Esophagus muscularis mucosa (tissue), 4 donors: ENCODE results near the gene KDELR1. TPM values are rescaled to one million over a fixed set of nuclear protein-coding genes. Genes with fewer than 3 reads are reported as not detected.
"Not testable (repeated sequence)": the region's sequence is repeated elsewhere in the genome, so short reads cannot be mapped to it uniquely, and the experiment has no call there.

Experiments used
- DNase-seq: peaks from one replicate; pipeline ENCODE4 v3.0.0-alpha.2; 2017; ENCODE audit errors: extremely low spot score
- H3K27ac ChIP-seq, 4 donors: fragments of 200-600 bp; sonication (generic); replicated peaks in 1 of 4; 1 replicate in 3 of 4; 2 replicates in 1 of 4; pipeline ENCODE4 v1.5.1; 2016 to 2019; ENCODE audit warnings: mild to moderate bottlenecking in 1 of 4
- H3K27me3 ChIP-seq, 4 donors: fragments of 200-600 bp; sonication (generic); one replicate each; pipeline versions ENCODE4 v1.5.1 to v1.6.0; 2016 to 2019
- H3K36me3 ChIP-seq, 4 donors: fragments of 200-600 bp; sonication (generic); one replicate each; pipeline ENCODE4 v1.5.1; 2016 to 2019
- H3K4me1 ChIP-seq, 4 donors: fragments of 200-600 bp; sonication (generic); one replicate each; pipeline ENCODE4 v1.5.1; 2016 to 2019
- H3K4me3 ChIP-seq, 4 donors: fragments of 200-600 bp; sonication (generic); 1 replicate in 2 of 4; 2 replicates in 2 of 4; pipeline ENCODE4 v1.5.1; 2016 to 2019; ENCODE audit warnings: mild to moderate bottlenecking in 4 of 4, moderate library complexity in 1 of 4
- H3K9me3 ChIP-seq, 4 donors: fragments of 200-600 bp; sonication (generic); 1 replicate in 3 of 4; 2 replicates in 1 of 4; pipeline ENCODE4 v1.5.1; 2016 to 2019
- EP300 ChIP-seq: sonication (generic); formaldehyde crosslinking; IDR thresholded peaks from one replicate; pipeline ENCODE4 v1.6.1; 2017; ENCODE audit warnings: antibody characterized with exemption
- POLR2A ChIP-seq: fragments of 450-650 bp; IDR thresholded peaks from one replicate; pipeline ENCODE4 v1.6.1; 2017; ENCODE audit warnings: antibody characterized with exemption, moderate library complexity, mild to moderate bottlenecking, low read depth
- POLR2AphosphoS5 ChIP-seq, 2 donors: sonication (generic); formaldehyde crosslinking; IDR thresholded peaks; one replicate each; pipeline ENCODE4 v1.6.1; 2017; ENCODE audit warnings: antibody characterized with exemption in 2 of 2
- WGBS: methylation state at CpG from one replicate; pipeline ENCODE4 v1.1.5; 2018; 5-methylcytosine and 5-hydroxymethylcytosine counted together
- intact Hi-C: fragments of 100-400 bp; cut with DNase I; formaldehyde crosslinking; loops from one replicate; pipeline ENCODE4 v1.15.1; 2023
- total RNA-seq, 4 donors: library from RNA; depleted of rRNA; stranded (reverse); fragments of >200 nt; gene quantifications; one replicate each; pipeline versions ENCODE4 v1.1.0 to v1.2.1, GENCODE V29; 2016
- TF ChIP-seq, protein P1 (sequence below), 3 experiments: fragments of 200-600 bp in 2 of 3; fragments of 450-650 bp in 1 of 3; sonication (generic) in 2 of 3; IDR thresholded peaks; one replicate each; pipeline ENCODE4 v1.5.1; 2017 to 2019; ENCODE audit warnings: antibody characterized with exemption in 3 of 3, mild to moderate bottlenecking in 2 of 3, moderate library complexity in 1 of 3

Gene KDELR1
- total RNA-seq, 4 donors from 2014 or later = 55.2 to 105 (median 77.6) TPM

DNA sequence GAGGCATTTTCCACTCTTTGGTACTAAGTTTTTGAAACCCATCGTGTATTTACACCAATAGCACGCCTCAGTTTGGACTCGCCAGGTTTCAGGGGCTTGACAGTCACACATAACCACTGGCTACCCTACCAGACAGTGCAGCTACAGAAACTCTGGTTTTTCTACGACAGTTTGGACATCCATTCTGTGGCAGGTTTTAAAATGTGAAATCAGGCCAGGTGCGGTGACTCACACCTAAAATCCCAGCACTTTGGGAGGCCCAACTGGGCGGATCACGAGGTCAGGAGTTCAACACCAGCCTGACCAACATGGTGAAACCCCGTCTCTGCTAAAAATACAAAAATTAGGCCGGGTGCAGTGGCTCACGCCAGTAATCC, 13.2 kb downstream of the KDELR1 start:
- no peak overlapping the region for H3K27ac ChIP-seq
- DNase-seq = no peak
- 89% methylated on average over 10 of the region's 10 CpGs for WGBS
- peaks cover 0 to 34% (median 23%) of the 10 kb centered on the region in 4 donors for H3K36me3 ChIP-seq
- H3K9me3 ChIP-seq = no peaks in the 10 kb centered on the region
- no peaks in the 10 kb centered on the region for H3K4me1 ChIP-seq
- intact Hi-C loops = no loop called here
- no peak overlapping the region for H3K4me3 ChIP-seq
- TF ChIP-seq POLR2A (no peak), EP300 (no peak), POLR2AphosphoS5 (IDR thresholded peaks at IDR 0.05) (no peak)
- TF ChIP-seq, protein P1, sequence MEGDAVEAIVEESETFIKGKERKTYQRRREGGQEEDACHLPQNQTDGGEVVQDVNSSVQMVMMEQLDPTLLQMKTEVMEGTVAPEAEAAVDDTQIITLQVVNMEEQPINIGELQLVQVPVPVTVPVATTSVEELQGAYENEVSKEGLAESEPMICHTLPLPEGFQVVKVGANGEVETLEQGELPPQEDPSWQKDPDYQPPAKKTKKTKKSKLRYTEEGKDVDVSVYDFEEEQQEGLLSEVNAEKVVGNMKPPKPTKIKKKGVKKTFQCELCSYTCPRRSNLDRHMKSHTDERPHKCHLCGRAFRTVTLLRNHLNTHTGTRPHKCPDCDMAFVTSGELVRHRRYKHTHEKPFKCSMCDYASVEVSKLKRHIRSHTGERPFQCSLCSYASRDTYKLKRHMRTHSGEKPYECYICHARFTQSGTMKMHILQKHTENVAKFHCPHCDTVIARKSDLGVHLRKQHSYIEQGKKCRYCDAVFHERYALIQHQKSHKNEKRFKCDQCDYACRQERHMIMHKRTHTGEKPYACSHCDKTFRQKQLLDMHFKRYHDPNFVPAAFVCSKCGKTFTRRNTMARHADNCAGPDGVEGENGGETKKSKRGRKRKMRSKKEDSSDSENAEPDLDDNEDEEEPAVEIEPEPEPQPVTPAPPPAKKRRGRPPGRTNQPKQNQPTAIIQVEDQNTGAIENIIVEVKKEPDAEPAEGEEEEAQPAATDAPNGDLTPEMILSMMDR (IDR thresholded peaks at IDR 0.05) = no peak
- H3K27me3 ChIP-seq = no peaks in the 10 kb centered on the region

DNA sequence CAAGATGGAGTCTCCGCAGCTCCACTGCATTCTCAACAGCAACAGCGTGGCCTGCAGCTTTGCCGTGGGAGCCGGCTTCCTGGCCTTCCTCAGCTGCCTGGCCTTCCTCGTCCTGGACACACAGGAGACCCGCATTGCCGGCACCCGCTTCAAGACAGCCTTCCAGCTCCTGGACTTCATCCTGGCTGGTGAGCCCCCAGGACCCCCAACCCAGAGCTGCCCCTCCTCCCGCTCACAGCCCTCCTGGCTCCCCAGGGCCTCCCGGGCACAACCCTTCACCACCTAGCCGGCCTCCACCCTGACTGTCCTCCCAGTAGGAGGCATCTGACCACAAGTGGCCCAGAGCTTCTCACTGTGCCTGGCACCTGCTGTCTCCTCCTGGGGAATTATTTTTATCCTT, 17.8 kb downstream of the KDELR1 start:
- DNase-seq = no peak
- no peak for TF ChIP-seq POLR2A
- TF ChIP-seq, protein P1 (IDR thresholded peaks at IDR 0.05) = no peak
- no peak for TF ChIP-seq EP300
- no peak for TF ChIP-seq POLR2AphosphoS5 (IDR thresholded peaks at IDR 0.05)
- H3K36me3 ChIP-seq = no peaks in the 10 kb centered on the region
- no peak overlapping the region for H3K4me3 ChIP-seq
- WGBS = 87% methylated on average over 9 of the region's 11 CpGs
- no peaks in the 10 kb centered on the region for H3K27me3 ChIP-seq
- H3K27ac ChIP-seq = no peak overlapping the region
- no peaks in the 10 kb centered on the region for H3K4me1 ChIP-seq
- intact Hi-C loops = no loop called here
- no peaks in the 10 kb centered on the region for H3K9me3 ChIP-seq

DNA sequence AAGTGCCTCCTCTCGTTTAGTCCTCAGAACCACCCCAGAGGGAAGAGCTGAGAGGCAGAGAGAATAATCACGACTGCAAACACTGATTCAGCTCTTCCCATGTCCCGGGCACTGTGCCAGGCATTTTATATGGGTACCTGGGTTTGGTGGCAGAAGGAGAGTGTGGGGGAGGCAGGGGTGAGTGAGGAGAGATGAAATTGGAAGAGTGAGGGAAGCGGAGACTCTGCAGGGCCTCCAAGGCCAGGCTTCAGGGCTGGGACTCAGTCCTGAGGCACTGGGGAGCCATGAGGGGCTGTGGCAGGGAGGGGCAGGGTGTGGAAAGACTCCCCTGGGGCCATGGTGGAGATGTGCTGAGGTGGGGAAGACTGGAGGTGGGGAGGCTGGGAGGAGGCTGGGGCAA, 18.4 kb downstream of the KDELR1 start:
- Histone ChIP-seq H3K36me3 (no peaks in the 10 kb centered on the region), H3K27me3 (no peaks in the 10 kb centered on the region), H3K4me1 (no peaks in the 10 kb centered on the region), H3K9me3 (no peaks in the 10 kb centered on the region), H3K4me3 (no peak overlapping the region), H3K27ac (no peak overlapping the region)
- TF ChIP-seq POLR2AphosphoS5 (IDR thresholded peaks at IDR 0.05) (no peak), POLR2A (no peak), EP300 (no peak)
- TF ChIP-seq, protein P1 (IDR thresholded peaks at IDR 0.05) = no peak
- 41% methylated on average over 4 of the region's 4 CpGs for WGBS
- intact Hi-C loops = no loop called here
- DNase-seq = no peak

DNA sequence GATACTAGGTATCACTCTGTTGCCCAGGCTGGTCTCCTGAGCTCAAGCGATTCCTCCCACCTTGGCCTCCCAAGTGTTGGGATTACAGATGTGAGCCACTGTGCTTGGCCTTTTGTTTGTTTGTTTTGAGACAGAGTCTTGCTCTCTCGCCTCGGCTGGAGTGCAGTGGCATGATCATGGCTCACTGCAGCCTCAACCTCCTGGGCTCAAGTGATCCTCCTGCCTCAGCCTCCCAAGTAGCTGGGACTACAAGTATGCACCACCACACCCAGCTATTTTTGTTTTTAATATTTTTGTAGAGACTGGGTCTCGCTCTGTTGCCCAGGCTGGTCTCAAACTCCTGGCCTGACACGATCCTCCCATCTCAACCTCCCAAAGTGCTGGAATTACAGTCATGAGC, 19.6 kb downstream of the KDELR1 start:
- DNase-seq, intact Hi-C loops, H3K9me3 ChIP-seq, H3K36me3 ChIP-seq, H3K4me1 ChIP-seq, H3K27ac ChIP-seq, H3K27me3 ChIP-seq, H3K4me3 ChIP-seq: not testable (repeated sequence)
- WGBS = 96% methylated on average over 5 of the region's 5 CpGs

DNA sequence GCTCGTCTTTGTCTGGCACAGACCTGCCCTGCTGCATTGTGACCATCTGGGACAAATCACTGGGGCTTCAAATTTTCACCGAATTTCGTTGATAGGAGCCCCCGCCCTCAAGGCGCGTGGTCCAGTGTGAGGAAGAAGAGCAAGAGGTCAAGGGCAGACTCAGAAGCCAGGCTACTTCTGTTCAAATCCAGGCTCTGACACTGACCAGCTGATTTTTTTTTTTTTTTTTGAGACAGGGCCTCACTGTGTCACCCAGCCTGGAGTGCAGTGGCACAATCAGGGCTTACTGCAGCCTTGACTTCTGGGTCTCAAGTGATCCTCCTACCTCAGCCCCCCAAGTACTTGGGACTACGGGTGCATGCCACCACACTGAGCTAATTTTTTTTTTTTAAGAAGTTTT, 20.0 kb downstream of the KDELR1 start:
- H3K27me3 ChIP-seq = no peaks in the 10 kb centered on the region
- intact Hi-C loops = no loop called here
- no peak for DNase-seq
- TF ChIP-seq POLR2A (no peak), POLR2AphosphoS5 (IDR thresholded peaks at IDR 0.05) (no peak), EP300 (no peak)
- TF ChIP-seq, protein P1 (IDR thresholded peaks at IDR 0.05) = no peak
- no peak overlapping the region for H3K4me3 ChIP-seq
- H3K4me1 ChIP-seq = no peaks in the 10 kb centered on the region
- 67% methylated on average over 7 of the region's 7 CpGs for WGBS
- no peak overlapping the region for H3K27ac ChIP-seq
- no peaks in the 10 kb centered on the region for H3K9me3 ChIP-seq
- no peaks in the 10 kb centered on the region for H3K36me3 ChIP-seq
